Measurements from ENCODE around the gene CEP128.

GRCh38 chr14:80977221-80977620, 35.7 kb upstream of the CEP128 start:
- no peak for TF ChIP-seq EZH2 (IDR thresholded peaks at IDR 0.05; ENCODE audit: insufficient read depth, poor library complexity, severe bottlenecking)
- TF ChIP-seq EZH2phosphoT487 (IDR thresholded peaks at IDR 0.05; ENCODE audit: insufficient read depth, low read depth): no peak
